Effector CD4-positive, alpha-beta T cell (primary cell): ENCODE data around the gene CERKL.

ENCODE experiments used
- DNase-seq: peaks from one replicate; pipeline ENCODE4 v3.0.0-alpha.2; 2020

Gene CERKL

DNA sequence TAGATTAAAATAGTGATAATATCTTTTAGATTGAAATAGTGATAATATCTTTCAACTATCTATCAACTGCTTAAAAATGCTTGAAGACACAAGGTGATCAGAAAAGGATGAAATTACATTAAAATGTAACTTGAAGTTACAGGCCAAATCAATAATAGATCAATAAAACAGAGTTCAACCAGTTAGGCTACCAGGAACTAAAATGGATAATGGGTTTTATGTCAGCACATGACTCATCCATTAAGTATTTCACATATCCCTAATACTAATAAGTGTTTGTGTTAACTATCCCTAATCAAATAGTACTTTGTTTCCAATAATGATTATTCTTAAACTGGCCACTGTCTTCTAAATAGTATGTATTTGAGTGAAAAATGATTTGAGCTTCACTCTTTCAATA is 33.7 kb downstream of the CERKL start:
- no peak for DNase-seq

DNA sequence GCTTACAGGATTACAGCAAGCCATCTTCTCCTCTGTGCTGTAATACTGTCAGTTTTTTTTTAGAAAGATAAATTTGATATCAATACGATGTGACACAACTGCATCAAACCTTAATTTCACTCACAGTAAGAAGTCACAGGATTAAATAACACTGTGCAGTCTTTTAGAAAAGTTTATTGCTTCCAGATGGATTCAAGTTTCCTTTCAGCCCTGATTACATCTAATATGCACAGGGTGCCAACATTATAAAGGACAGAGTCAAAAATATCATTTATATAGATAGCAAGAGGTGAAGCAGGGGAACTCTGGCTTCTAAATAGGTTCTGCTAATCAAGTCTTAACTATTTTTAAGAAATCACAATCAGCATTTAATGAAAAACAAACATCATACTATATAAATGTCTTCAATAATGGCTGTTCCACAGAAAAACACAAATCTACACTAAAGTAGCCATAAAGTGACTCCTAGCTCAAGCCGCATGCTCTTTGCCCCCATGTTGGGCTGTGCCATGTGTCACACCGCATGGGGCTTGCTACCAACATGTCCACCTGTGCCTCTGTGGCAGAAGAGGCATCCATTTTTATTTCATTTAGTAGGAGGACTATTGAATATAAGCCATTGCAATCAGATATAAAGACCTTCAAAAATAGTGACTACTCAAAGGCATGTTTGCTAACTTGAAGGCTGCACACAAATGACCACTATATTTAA is 35.0 kb downstream of the CERKL start:
- DNase-seq: no peak

DNA sequence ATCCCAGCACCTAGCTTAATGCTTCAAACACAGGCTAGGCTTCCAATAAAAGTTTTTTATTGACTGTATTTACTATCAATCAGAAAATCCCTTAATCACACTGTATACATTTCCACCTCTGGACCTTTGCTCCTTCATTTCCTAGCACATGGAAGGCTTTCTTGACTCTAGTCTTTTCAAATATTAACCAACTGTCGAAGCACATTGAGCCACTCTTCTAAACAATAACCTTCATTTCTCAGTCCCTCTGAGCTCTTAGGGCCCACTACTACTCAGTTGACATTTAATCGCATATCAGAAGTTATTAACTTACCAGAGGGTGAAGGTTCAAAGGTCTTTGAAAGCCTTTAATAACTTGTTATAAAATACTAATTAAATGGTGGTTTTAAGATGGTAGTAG is 37.4 kb downstream of the CERKL start:
- DNase-seq: no peak

DNA sequence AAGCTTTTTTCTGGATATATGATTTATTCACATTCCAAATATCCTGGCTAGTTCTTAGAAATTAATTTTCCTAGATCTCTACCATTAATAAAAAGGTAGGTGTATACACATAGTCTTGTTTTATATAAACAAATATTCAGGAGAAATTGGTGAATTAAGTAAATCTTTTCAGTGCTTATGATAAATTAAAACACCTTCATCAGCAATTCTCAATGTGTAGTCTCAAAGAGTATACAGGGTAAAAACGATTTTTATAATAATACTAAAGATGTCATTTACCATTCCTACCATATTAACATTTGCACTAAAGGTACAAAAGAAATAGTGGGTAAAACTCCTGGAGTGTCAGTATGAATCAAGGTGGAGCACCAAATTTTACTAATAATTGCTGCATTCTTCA is 40.2 kb downstream of the CERKL start:
- DNase-seq: no peak

DNA sequence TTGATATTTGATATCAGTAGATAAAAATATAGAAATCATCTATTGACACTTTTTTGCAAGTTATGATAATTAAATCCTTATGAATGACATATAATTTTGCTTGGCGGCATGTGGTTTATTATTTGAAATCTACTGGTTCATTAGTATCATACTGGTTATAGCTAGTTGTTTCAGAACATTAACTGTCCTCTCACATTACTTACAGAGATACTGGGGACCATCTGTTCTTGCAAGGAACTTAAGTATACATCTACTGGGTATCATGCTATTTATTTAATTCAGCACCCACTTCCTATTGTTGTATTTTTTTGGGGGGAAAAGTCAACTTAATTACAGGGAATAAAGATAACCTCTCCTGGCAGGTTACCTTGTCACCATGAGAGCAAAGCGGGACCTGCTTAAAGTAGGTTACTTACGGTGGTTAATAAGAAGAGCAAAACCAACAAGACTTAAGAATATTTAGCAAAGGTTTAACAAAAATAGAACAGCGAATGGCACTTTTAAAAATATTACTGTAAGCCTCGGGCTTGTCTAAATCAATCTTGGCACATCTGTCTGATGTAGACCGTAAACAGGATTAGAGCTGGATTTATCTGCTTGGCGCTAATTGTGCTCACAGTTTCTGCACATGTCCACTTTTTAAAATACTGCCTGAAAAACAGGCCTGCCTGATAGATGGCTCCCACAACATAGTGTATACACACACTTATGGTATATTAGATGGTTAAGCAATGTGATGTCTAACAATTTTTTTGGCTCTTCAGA is 41.8 kb downstream of the CERKL start:
- no peak for DNase-seq

DNA sequence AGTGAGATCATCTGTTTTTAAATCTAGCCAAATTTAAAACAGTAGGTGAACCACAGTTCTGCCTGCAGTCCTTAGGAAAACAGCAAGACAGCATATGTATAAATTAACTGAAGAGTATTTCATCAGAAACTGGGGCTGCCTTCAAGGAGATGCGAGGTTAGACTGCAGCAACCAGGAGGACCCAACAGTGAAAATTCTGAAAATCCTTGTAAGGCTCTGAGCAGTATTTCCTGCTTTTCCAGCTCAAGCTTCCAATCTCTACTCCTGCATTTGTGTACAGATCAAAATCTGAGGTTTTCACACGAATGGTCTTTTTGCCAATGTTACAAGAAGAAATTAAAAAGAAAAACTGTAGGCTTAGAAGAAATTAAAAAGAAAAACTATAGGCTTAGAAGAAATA is 43.7 kb downstream of the CERKL start:
- no peak for DNase-seq

DNA sequence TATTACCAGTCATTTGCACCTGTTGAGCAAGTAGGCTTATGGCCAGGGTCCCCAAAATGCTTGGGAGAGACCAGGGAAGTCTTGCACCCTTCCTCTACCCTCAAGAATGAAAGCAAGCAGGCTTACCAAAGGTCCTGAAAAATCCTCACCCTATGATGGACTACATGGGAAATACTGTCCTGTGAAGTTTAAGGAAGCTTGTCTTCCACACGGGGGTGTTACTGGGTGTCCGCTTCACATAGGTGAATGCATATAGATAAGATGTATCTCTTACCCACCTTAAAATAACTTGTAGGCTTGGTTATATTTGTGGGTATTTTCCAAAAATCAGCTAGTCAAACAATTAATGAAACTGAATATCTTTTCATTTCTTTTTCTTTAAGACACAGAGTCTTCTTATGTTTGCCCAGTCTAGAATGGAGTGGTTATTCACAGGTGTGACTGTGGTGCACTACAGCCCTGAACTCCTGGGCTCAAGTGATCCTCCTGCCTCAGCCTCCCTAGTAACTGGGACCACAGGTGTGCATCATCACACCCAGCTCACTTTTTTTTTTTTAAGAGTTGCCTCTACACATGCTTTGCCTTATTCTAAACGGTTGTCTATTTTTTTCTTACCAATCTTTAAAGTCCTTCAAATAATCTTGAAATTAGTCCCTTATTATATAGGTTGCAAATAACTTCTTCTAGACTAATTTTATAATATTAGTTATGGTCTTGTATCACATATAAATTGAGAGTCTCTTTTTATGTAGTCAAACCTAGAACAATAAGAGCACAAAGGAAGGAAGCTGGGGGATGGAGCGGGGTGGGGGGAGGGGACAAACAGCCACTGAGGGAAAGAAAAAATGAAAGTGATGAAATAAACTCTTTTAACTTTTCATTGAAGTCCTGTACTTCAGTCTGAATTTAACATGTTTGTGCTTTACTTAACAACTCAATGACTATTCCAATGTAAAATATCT is 49.0 kb downstream of the CERKL start:
- no peak for DNase-seq

DNA sequence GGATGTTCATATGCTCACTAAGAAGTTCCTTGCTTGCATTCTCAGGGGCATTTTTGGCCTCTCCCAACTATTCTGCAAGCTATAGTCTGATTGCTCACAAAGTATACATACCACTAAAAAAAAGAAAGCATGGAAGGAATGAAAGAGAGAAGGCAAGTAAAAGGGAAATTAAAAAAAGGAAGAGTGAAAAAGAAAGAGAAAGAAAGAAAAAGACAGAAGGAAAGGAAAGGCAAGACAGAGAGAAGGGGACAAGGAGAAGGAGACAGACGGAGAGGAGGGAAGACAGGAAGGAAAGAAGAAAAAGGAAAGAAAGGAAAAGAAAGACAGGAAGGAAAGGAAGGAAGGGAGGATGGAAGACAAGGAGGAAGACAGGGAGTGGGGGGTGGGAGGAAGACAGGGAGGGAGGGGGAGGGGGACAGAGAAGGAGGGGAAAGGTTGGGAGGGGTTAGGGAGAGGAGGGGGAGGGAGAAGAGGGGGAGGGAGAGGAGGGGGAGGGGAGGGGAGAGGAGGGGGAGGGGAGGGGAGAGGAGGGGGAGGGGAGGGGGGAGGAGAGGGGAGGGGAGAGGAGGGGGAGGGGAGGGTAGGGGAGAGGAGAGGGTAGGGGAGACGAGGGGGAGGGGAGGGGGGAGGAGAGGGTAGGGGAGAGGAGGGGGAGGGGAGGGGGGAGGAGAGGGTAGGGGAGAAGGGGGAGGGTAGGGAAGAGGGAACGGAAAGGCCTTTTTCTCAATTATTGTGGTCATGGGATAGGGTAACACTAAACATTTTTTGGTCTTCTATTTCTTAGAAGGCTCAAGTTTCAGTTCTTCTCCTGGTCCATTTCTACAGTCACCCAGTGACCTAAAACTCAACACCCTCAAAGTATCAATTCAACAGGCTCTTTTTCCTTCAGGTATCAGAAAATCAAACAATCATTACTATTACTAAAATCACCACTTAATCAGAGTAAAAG is 50.7 kb downstream of the CERKL start:
- DNase-seq: no peak

DNA sequence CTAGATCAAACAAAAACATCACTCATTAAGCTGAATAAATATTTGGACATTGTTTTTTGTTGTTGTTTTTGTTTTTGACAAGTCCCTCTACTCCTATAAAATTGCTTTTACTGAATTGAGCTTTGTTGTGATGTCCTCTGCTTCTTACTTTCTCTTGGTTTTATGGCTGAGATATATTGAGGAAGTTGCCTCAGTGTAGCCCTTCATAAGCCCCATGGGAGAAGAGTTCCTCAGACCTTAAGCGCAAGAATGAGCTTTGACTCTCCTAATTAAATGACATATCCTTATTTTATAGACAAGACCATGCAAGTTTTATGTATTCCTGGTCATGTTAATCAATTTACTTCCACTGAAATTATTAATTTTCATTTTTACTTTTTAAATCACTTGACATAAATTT is 54.9 kb downstream of the CERKL start:
- DNase-seq: no peak

DNA sequence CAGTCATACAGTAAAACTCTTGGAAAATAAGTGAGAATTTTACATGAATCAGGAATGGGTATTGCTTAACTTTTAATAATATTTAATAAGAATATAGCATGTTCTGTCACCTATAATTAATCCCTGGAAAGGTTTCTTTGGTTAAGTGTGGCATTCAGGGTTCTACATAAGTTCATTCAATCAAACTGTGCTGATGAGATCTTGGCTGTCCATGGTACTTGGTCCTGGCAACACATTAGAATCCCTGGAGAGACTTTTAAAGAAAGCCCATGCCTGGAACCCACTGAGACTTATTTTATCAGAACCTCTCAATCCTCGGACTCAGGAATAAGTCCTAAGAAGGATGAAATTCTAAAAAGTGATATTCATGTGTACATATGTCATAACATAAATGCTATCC is 60.3 kb downstream of the CERKL start:
- DNase-seq: no peak

DNA sequence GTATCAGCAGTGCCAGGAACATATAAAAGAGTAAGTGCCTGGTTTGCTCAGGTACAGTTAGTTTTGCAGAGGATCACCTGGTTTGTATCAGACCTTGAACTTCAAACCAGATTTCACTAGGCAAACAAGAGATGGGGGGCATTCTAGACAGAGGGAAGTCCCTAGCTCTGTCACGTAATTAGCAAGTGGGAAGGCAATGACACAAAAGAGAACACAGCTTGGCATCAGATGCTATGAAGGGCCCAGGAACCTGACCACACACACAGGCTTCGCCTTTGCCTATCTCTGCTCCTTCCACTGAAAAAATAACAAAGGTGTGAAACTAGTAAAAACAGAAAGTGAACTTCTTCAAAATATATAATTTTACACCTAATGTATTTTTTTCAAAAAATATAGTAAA is 62.6 kb downstream of the CERKL start:
- no peak for DNase-seq

DNA sequence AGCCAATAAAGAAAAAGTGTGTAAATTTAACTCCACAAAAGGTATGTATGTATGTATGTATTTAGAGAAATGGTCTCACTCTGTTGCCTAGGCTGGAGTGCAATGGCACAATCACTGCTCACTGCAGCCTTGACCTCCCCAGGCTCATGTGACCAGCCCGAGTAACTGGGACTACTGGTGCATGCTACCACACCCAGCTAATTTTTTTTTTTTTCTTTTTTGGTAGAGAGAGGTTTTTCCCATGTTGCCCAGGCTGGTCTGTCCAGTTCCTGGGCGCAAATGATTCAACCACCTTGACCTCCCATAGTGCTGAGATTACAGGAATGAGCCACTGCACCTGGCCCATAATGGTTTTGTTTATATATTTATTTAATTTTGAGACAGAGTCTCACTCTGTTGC is 67.1 kb downstream of the CERKL start:
- no peak for DNase-seq

DNA sequence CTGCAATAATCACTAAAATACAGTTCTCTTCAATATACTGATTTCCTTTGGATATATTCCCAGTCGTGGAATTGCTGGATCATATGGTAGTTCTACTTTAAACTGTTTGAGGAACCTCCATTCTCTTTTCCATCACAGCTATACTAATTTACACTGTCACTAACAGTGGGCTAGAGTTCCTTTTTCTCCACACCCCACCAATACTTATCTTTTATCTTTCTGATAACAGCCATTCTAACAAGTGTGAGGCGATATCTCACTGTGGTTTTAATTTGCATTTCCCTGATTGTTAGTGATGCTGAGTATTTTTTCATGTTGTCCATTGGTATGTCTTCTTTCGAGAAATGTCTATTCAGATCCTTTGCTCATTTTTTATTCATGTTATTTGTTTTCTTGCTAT is 68.4 kb downstream of the CERKL start:
- no peak for DNase-seq

DNA sequence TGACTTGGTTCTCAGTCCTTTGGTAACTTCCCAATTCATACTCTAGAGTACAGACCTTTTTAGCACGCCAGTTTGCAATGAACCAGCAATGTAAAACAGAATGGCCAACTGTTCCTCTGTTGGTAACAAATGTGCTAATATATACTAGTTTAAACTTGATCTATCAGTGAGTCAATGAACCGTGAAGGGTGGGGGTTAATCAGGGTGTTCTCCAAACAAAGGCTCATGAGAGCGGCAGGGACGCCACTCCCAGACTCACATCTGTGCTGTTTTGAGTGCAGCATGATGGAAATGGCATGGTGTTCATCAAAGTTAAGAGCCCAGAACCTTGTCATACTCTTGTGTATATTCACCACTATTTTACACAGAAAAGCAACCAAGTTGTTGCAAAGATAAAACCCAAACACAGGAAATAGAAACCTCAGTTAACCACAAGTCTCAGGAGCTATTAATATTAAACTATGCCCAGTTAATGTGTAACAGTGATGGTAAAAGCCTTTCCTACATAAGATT is 70.3 kb downstream of the CERKL start:
- no peak for DNase-seq

DNA sequence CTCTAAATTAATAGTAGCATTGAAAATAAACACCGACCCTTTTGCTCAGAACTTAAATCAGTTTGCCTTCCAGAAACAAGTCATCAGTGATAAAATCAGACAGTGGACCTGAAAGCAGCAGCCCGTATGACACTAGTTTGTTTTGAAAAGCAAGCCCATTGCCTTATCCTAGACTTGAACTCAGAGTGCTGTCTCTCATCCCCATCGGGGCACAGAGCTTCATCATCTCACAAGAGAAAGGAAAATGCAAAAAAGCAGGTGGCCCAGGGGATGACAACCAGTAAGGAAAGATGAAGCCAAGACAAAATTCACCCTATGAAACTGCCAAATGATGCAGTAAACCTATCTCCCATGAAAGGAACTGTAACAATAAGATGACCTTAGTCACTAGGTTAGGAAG is 71.2 kb downstream of the CERKL start:
- no peak for DNase-seq

DNA sequence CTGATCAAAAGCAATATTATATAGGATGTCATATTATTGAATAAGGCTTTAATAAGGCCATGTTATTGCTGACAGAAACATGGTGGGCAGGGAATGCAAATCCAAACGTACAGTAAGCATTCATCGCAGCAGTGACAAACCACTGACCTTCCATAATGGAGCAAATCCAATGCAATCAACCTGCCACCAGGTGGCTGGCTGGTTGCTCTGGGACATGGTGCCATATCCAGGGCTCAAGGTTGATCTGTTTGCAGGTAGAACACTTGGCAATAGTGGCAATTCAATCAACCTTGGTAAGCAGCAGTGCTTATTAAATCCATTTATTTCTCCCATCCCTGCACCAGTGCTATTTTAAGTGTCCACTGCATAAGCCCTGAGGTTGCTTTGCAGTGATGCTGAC is 75.4 kb downstream of the CERKL start:
- no peak for DNase-seq

DNA sequence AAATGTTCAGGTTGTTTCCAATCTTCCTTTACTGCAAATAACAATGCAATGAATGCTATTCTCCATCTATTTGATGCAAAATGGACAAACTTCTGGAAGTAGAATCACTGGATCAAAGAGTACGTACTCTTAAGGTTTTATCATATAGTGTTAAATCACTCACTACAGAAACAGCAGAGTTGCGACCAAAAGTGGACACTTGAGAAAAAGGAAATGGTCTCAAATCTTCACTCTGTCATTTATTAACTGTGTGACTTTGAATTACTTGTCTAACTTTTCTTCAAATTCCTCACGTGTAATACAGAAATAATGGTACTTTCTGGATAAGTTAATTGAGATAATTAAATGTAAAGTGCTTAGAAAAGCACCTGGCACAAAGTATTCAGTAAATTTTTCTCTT is 78.1 kb downstream of the CERKL start:
- DNase-seq: no peak

DNA sequence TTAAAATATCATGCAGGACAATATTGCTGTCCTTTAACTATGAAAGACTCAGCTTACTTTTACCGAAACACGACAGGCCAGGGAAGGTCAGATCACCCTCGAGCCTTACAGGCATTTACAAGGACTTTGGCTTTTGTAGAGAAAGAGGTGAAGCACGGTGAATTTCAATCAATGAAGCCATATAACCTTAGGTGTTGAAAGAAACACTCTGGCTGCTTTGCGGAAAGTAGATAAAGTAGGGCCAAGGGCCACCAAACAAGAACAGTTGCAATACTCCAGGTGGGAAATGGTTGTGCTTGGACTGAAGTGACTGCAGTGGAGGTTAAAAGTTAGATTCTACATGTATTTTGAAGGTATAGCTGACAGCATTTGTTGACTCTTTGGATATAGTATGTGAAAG is 80.5 kb downstream of the CERKL start:
- no peak for DNase-seq

DNA sequence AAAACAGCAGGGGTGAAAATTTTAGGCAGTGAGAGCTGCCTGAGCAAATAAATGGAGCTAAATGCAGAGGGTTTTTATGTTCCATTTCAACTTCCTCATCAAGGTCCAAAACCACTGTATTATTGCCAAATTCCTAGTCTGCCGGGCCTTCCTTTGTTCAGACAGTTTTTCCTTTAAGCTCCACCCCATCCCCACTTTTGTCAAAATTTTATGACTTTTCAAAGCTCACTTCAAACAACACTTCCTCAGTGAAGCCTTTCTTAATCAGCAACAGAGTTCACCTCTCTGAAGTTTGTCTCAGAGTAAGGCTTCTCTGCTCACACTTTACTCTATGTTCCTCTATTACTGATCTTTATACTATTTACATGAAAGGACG is 81.3 kb downstream of the CERKL start:
- no peak for DNase-seq

DNA sequence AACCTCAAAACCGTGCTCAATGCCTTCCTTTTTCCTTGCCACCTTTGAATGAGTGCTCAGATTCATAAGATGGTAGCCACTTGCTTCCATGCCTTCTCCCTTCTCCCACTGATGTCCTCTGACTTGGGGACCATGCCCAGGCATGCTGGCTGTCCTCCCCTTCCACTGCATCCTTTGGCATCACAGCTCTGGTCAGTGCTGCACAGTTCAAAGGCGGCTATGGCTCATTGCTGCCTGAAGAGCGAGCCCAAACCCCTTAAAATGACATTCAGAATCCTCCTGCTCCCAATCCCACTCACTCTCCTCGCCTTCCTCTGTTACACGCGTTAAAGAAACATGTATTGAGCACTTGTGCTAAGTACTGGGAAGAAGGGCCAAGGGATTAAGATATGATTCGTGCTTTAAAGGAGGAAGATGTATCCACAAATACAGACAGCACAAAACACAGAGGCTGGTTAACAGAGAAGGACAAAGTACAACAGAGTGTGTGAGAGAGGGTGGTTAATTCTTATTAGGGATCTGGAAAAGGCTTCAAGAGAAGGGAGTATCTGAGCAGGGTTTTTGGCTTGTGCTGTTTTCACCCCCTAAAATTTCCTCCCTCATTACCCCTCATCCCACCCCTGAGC is 81.8 kb downstream of the CERKL start:
- no peak for DNase-seq

DNA sequence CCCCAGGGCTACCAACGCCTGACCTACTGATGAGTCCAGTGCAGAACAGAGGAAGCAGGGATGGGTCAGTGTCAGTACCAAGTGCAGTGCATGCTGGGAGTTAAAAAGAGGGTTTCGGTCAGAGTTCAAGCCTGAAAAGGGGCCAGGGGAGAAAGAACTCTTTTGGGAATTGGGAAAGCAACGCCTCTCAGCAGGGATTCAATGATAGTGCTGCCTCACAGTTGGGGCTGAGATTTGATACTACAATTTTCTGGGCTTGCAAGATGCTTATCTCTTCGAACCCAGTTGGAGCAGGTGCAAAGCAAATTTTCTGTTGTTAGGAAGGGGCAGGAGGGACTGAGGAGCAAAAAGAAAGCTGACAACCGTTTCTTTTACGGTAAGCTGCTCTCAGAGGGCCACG is 82.6 kb downstream of the CERKL start:
- DNase-seq: no peak
